Stimulated activated CD8-positive, alpha-beta memory T cell treated with anti-CD3 and anti-CD28 coated beads, Interleukin-12 subunit alpha, Interleukin-12 subunit beta, amount 100 ng/mL, for 24 hours (primary cell): ENCODE results near the gene PTPRE.

Source experiments
- DNase-seq: peaks from one replicate; pipeline ENCODE4 v3.0.0-alpha.2; 2020; ENCODE audit errors: extremely low read depth

The PTPRE gene

DNA sequence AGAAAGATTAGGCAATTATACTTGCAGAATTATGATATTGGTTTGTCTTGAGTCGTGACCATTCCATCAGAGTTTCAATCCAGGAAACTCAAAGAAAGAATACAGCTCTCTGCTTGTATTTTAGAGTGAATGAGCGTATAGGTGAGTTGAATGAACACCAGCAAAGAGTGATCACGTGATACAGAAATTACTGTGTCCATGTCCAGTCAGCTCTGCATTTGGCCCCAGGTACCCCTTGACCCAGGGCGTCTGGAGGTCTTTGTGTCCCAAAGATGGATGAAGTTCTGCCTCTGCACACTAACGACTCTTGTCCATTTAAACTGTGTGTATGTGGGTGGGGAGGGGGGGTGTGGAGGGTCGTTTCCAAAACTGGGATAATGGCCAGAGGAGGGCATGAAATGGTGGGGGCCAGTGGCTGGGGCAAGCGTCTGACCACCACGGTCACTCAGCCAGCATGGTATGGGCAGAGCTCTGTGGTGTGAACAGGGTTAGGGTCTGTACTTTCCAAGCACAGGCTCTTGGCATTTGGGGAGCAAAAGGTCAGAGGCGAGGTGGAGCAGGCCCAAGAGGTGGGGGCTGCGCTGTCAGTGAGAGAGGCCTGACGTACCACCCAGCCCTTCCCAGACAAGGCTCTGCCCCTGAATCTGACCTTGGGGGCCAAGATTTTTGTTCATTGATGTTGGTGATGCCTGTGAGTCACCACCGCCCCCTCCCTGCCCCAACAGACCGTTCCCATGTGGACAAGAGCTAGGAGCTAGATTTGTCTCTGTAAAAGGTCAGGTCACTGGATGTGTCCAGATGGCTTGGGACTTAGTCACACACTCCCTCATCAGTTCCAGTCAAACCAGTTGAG lies 1.4 kb downstream of the PTPRE start:
- no peak for DNase-seq

DNA sequence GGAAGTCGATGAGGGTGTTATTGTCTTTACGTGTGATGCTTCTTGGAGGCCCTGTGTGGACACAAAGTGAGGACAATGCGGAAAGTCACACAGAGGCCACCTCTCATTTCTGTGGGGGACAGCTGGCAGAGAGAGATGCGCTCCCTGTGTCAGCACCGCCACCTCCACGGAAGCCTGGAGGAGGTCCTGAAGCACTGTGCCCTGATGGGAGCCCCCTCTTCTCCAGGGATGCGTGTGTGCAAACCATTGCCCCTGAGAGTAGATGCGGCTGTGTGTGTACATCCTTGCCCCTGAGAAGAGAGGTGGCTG lies 2.0 kb downstream of the PTPRE start:
- no peak for DNase-seq

GRCh38 chr10:127909716-127910463 lies 3.0 kb downstream of the PTPRE start:
- DNase-seq: no peak

- no peak for DNase-seq
Observed at GRCh38 chr10:127910464-127910770, 3.5 kb downstream of the PTPRE start.

DNA sequence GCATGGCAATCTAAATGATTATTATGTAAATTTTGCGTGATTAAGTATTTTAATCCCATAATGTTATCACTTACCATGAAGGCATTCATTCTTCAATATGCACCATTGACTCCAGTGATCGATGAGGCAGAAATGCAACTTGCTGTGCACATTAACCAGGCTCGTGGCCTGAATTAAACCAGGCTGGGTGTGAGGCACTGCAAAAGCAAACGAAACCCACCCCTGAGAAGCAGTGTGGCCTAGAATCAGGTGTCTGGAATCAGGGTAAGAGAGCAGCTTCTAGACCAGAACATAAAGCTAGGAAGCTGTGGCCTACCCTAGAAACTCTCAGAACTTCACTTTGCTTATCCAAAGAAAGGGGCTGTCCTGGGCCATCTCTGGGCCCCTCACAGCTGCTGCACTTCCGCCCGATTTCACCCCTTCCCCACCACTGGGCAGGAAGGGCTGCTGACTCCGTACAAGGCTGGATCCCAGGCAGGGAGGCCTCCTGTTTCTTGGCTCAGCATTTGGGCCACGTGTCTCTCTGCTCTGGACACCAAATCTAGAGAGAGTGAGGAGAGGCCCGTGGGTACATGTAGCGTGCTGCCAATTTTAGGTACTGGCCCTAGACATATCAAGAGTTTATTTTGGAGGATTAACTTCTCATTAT lies 4.4 kb downstream of the PTPRE start:
- no peak for DNase-seq

DNA sequence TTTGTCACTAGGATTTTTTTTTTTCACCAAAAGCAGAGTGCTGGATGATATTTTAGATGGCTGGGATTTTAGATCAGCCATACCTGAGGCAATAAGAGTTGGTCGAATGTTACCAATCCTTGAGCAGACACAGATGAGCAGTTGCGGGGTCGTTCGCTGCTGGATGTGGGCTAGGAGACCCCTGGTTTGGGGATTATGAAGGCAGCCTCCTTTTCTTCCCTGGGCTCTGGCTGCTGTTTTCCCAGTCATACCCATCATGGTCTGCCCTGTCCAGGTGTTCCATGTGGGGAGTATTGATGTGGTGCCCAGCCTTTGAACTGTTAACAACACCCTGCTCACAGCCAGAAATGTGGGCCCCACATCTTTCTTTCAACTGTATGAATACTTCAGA lies 5.0 kb downstream of the PTPRE start:
- DNase-seq: no peak

- DNase-seq: no peak
Observed at GRCh38 chr10:127912607-127913367, 5.9 kb downstream of the PTPRE start.

- no peak for DNase-seq
Observed at GRCh38 chr10:127913368-127913759, 6.5 kb downstream of the PTPRE start.

DNA sequence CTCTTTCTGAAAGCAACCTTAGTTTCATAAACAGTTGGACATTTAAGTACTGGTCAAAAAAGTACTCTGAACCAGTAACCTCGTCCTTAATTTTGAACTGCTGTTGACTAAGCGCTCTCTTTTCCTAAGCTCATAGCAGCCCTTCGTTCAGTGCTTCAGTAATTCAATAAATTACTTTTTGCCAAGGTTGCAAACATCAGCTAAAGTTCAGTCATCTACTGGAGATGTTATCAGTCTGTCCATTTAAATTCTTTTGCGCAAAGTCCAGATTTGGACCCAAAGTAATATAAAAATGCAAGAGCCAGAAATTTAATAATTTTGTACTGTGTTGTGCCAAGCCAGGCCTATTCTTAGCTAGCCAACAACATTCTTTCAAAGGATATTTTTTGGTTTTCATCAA lies 8.4 kb downstream of the PTPRE start:
- no peak for DNase-seq

- DNase-seq: no peak
Observed at GRCh38 chr10:127916826-127917225, 9.9 kb downstream of the PTPRE start.

- DNase-seq: no peak
Observed at GRCh38 chr10:127918572-127918971, 11.7 kb downstream of the PTPRE start.

GRCh38 chr10:127919418-127920271 lies 12.7 kb downstream of the PTPRE start:
- DNase-seq: no peak

DNA sequence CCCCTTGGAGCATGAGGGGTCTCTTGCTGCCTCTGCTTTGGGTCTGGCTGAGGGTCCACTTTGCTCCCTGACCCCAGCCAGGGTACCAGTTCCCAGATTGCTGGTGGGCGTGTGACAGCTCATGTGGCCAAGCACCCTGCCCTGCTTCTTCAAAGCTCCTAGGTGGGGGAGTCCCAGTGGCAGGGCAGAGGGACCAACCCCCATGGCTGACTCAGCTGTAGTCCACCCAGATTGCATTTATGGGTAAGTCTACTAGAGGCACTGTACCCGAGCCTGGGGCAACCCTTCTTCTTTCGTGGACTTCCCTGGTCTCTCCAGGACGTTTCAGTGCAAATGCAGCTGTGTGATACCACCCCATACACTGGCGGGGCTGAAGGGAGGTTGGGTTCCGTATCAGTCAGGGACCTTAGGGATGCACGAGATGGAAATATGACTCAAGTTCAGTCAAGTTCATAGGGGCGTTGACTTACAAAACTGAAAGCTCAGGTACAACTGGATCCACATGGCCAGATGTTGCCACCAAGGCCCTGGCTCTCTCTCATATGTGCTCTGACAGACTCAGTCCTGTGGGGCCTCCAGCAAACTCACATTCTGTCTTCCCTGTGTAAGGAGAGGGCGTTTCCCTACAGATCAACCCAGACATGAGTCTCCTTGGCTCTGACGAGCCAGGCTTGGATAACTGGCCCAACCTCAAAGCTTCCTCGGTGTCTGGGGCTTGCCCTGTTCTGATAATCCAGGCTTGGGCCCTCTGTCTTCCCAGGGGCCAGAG lies 13.6 kb downstream of the PTPRE start:
- no peak for DNase-seq

GRCh38 chr10:127921075-127921752 lies 14.3 kb downstream of the PTPRE start:
- no peak for DNase-seq

DNA sequence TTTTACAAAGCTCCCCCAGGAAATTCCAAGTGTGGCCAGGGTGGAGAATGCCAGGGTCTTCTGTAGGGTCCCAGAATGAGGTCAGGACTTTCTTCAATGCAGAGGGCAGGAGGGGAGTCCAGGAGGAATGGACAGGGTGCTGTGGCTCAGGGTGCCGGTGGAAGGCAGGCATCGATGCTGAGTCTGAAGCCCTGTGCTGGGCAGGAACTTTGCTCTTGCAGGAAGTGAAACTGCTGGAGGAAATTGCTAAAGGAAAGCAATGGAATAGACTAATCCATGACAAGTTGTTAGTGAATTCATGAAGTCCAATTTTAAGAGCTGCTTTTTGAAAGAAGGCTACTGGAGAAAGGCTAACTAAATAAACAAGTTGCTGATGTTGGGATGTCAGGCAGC lies 14.8 kb downstream of the PTPRE start:
- DNase-seq: no peak

DNA sequence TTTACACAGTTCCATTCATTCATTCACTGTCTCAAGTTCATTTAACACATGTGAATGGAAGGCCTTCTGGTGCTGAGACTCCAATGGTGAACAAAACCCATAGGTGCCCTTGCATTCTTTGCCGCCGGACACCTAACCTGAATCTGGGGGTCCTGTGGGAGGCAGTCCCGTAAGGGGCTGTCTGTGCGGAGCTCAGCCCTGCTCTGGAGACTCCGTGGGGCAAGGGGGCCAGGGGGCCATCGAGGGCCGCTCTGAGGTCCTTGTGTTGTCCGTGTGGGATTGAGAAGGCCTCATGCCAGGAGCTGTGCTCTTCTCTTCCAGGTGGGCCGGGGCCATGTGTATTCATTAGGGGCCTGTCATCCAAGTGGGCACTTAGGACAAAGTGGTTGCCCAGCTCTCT lies 15.3 kb downstream of the PTPRE start:
- DNase-seq: no peak

DNA sequence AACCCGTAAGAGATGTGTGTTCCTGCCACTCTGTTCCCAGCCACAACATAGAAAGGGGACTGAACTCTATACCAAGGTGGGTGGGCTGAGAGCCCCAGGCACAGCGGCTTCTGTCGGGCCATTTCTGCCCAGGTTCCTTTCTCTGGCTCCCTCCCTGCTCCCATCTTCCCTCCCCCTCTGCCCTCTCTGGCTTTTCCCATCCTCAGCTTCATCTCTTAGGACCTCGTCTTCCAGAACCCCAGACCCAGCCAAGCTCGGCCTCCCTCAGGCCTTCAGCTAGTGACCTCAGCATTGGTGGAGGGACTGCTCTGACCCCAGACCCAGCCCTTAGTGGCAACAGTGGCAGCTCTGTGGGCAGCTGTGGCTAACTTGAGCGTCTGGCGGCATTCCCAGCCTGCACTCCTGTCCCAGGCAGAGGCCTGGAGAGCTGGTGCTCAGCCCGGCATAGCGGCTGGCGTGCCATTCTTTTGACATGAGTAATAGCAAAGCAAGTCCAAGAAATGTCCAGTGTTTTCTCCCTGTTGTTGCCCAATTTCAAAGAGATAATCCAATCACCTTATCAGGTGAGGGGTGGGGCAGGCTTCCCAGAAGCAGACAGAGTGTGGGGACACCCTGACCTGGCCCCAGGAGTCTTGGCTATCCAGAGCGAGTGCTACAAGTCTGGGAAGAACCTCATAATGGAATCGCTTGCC lies 15.9 kb downstream of the PTPRE start:
- DNase-seq: no peak

DNA sequence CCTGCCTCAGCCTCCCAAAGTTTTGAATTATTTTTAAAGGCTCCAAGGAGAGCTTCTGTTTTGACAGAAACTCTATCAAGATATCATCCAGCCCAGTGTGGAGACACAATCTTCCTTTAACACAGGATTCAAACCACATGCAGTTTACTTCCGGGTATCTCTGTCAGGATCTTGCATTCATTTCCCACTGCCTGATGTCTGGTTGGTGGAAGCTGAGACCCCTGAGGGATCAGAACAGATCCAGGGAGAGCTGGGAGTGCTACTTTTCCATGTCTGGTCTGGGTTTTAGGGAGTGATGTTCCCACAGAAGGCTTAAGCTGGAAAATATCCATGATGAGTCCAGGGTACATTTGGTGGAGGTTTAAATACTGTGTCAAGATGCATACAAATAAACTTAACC lies 16.7 kb downstream of the PTPRE start:
- DNase-seq: no peak

GRCh38 chr10:127925471-127926207 lies 18.7 kb downstream of the PTPRE start:
- DNase-seq: no peak
